Natural killer cell treated with Interleukin-12 subunit alpha and Interleukin-12 subunit beta and Interleukin-15 and Interleukin-18, amount 100 ng/mL, for 72 hours (primary cell): ENCODE data around the gene EPN2. TPM values are rescaled to one million over a fixed set of nuclear protein-coding genes. Genes with fewer than 3 reads are reported as not detected.

Experiments used
- ATAC-seq, 2 donors: fragments of 150-1000 bp; cut with Tn5 transposase in 1 of 2; sonication (Bioruptor Pico), chemical (Tn5 transposase) in 1 of 2; 2 replicates each; pipeline ENCODE4 v1.10.0; 2021
- DNase-seq: peaks from one replicate; pipeline ENCODE4 v3.0.0; 2022; ENCODE audit warnings: low spot score
- H3K27ac Mint-ChIP-seq, 2 donors: 1 replicate in 1 of 2; 2 replicates in 1 of 2; pipeline ENCODE4 v1.8.0; 2022; ENCODE audit warnings: mixed read lengths in 2 of 2, mild to moderate bottlenecking in 1 of 2, moderate library complexity in 1 of 2
- H3K27me3 Mint-ChIP-seq, 2 donors: 1 replicate in 1 of 2; 2 replicates in 1 of 2; pipeline ENCODE4 v1.8.0; 2022; ENCODE audit warnings: mixed read lengths in 2 of 2
- H3K36me3 Mint-ChIP-seq: one replicate; pipeline ENCODE4 v1.8.0; 2022; ENCODE audit warnings: mixed read lengths
- H3K4me1 Mint-ChIP-seq, 2 donors: 1 replicate in 1 of 2; 2 replicates in 1 of 2; pipeline ENCODE4 v1.8.0; 2022; ENCODE audit warnings: low read depth in 2 of 2, mixed read lengths in 2 of 2, mild to moderate bottlenecking in 1 of 2
- H3K4me3 Mint-ChIP-seq: one replicate; pipeline ENCODE4 v1.8.0; 2022; ENCODE audit warnings: mixed read lengths
- H3K9me3 Mint-ChIP-seq: 2 replicates; pipeline ENCODE4 v1.8.0; 2022; ENCODE audit warnings: mixed read lengths
- total RNA-seq, 2 donors: library from RNA; stranded (reverse); gene quantifications; one replicate each; pipeline ENCODE4 v1.2.3, GENCODE V29; 2022

EPN2 gene
- total RNA-seq, 2 donors from 2014 or later, result 1.5 to 20.3 TPM

- no peak for DNase-seq
- H3K4me1 Mint-ChIP-seq, result peaks cover 29 to 36% of the 10 kb centered on the region in 2 donors
- no peak overlapping the region for H3K27ac Mint-ChIP-seq
- no peak for ATAC-seq
- H3K36me3 Mint-ChIP-seq, result no peaks in the 10 kb centered on the region
- H3K27me3 Mint-ChIP-seq, result peaks cover 0 to 11% of the 10 kb centered on the region in 2 donors
- no peaks in the 10 kb centered on the region for H3K9me3 Mint-ChIP-seq
- no peak overlapping the region for H3K4me3 Mint-ChIP-seq
Measured at GRCh38 chr17:19308398-19308797, 71.2 kb downstream of the EPN2 start.

- peaks cover 0 to 14% of the 10 kb centered on the region in 2 donors for H3K27me3 Mint-ChIP-seq
- H3K4me1 Mint-ChIP-seq, result peaks cover 29 to 34% of the 10 kb centered on the region in 2 donors
- no peak overlapping the region for H3K4me3 Mint-ChIP-seq
- no peak overlapping the region for H3K27ac Mint-ChIP-seq
- DNase-seq (peak; percentile 31), ATAC-seq (no peak)
- H3K36me3 Mint-ChIP-seq, result no peaks in the 10 kb centered on the region
- no peaks in the 10 kb centered on the region for H3K9me3 Mint-ChIP-seq
Measured at GRCh38 chr17:19309701-19310100, 72.5 kb downstream of the EPN2 start.

GRCh38 chr17:19310151-19310550, 73.0 kb downstream of the EPN2 start:
- Mint-ChIP-seq H3K27ac (no peak overlapping the region), H3K4me3 (no peak overlapping the region), H3K27me3 (peaks cover 0 to 14% of the 10 kb centered on the region in 2 donors), H3K36me3 (no peaks in the 10 kb centered on the region), H3K9me3 (no peaks in the 10 kb centered on the region), H3K4me1 (peaks cover 27 to 32% of the 10 kb centered on the region in 2 donors)
- ATAC-seq, result no peak
- DNase-seq, result peak; percentile 55

GRCh38 chr17:19311016-19311415, 73.8 kb downstream of the EPN2 start:
- DNase-seq, result no peak
- peaks cover 0 to 14% of the 10 kb centered on the region in 2 donors for H3K27me3 Mint-ChIP-seq
- no peaks in the 10 kb centered on the region for H3K9me3 Mint-ChIP-seq

GRCh38 chr17:19311421-19312215, 74.5 kb downstream of the EPN2 start:
- peak overlapping the region; percentile 40 for H3K4me3 Mint-ChIP-seq
- peak overlapping the region in 1 of 2 donors; percentile 46 for H3K27ac Mint-ChIP-seq
- no peaks in the 10 kb centered on the region for H3K36me3 Mint-ChIP-seq
- peaks cover 0 to 9% of the 10 kb centered on the region in 2 donors for H3K27me3 Mint-ChIP-seq
- ATAC-seq (peak; percentile 73 to 87), DNase-seq (peak; percentile 51)
- peaks cover 12 to 17% of the 10 kb centered on the region in 2 donors for H3K4me1 Mint-ChIP-seq
- no peaks in the 10 kb centered on the region for H3K9me3 Mint-ChIP-seq

More at GRCh38 chr17:19311016-19311415, 73.8 kb downstream of the EPN2 start:
- Mint-ChIP-seq H3K27ac (no peak overlapping the region), H3K4me1 (peaks cover 18 to 23% of the 10 kb centered on the region in 2 donors), H3K36me3 (no peaks in the 10 kb centered on the region), H3K4me3 (no peak overlapping the region)
- no peak for ATAC-seq

GRCh38 chr17:19312406-19312805, 75.2 kb downstream of the EPN2 start:
- DNase-seq, result peak; percentile 48
- no peaks in the 10 kb centered on the region for H3K9me3 Mint-ChIP-seq
- H3K4me3 Mint-ChIP-seq, result peak overlapping the region; percentile 40
- no peak for ATAC-seq
- H3K27ac Mint-ChIP-seq, result peak overlapping the region in 1 of 2 donors; percentile 46
- H3K27me3 Mint-ChIP-seq, result peaks cover 0 to 8% of the 10 kb centered on the region in 2 donors
- H3K4me1 Mint-ChIP-seq, result peaks cover 8 to 14% of the 10 kb centered on the region in 2 donors
- no peaks in the 10 kb centered on the region for H3K36me3 Mint-ChIP-seq

- peak; percentile 58 for DNase-seq
- Mint-ChIP-seq H3K9me3 (no peaks in the 10 kb centered on the region), H3K36me3 (no peaks in the 10 kb centered on the region), H3K4me3 (no peak overlapping the region), H3K4me1 (peaks cover 8 to 14% of the 10 kb centered on the region in 2 donors), H3K27ac (no peak overlapping the region), H3K27me3 (peaks cover 0 to 5% of the 10 kb centered on the region in 2 donors)
- no peak for ATAC-seq
Measured at GRCh38 chr17:19313066-19313745, 76.0 kb downstream of the EPN2 start.

- ATAC-seq (no peak), DNase-seq (peak; percentile 56)
- H3K4me3 Mint-ChIP-seq, result no peak overlapping the region
- H3K27me3 Mint-ChIP-seq, result peaks cover 0 to 3% of the 10 kb centered on the region in 2 donors
- no peaks in the 10 kb centered on the region for H3K36me3 Mint-ChIP-seq
- H3K9me3 Mint-ChIP-seq, result no peaks in the 10 kb centered on the region
- H3K4me1 Mint-ChIP-seq, result peaks cover 8 to 14% of the 10 kb centered on the region in 2 donors
- H3K27ac Mint-ChIP-seq, result no peak overlapping the region
Measured at GRCh38 chr17:19313746-19314651, 76.8 kb downstream of the EPN2 start.

- no peak overlapping the region for H3K27ac Mint-ChIP-seq
- H3K27me3 Mint-ChIP-seq, result peaks cover 0 to 3% of the 10 kb centered on the region in 2 donors
- DNase-seq (peak; percentile 39), ATAC-seq (no peak)
- H3K36me3 Mint-ChIP-seq, result no peaks in the 10 kb centered on the region
- peaks cover 8 to 14% of the 10 kb centered on the region in 2 donors for H3K4me1 Mint-ChIP-seq
- no peak overlapping the region for H3K4me3 Mint-ChIP-seq
- no peaks in the 10 kb centered on the region for H3K9me3 Mint-ChIP-seq
Measured at GRCh38 chr17:19315104-19315503, 77.9 kb downstream of the EPN2 start.

- no peak overlapping the region for H3K4me3 Mint-ChIP-seq
- peaks cover 3 to 7% of the 10 kb centered on the region in 2 donors for H3K4me1 Mint-ChIP-seq
- no peak for ATAC-seq
- no peaks in the 10 kb centered on the region for H3K9me3 Mint-ChIP-seq
- no peaks in the 10 kb centered on the region for H3K36me3 Mint-ChIP-seq
- no peak overlapping the region for H3K27ac Mint-ChIP-seq
- peaks cover 0 to 7% of the 10 kb centered on the region in 2 donors for H3K27me3 Mint-ChIP-seq
- DNase-seq, result peak; percentile 22
Measured at GRCh38 chr17:19316761-19317358, 79.7 kb downstream of the EPN2 start.

- DNase-seq (peak; percentile 59), ATAC-seq (no peak)
- no peaks in the 10 kb centered on the region for H3K36me3 Mint-ChIP-seq
- no peaks in the 10 kb centered on the region for H3K9me3 Mint-ChIP-seq
- H3K4me3 Mint-ChIP-seq, result no peak overlapping the region
- H3K27ac Mint-ChIP-seq, result no peak overlapping the region
- peaks cover 0 to 2% of the 10 kb centered on the region in 2 donors for H3K4me1 Mint-ChIP-seq
- H3K27me3 Mint-ChIP-seq, result peaks cover 0 to 7% of the 10 kb centered on the region in 2 donors
Measured at GRCh38 chr17:19317359-19318095, 80.4 kb downstream of the EPN2 start.

- H3K27ac Mint-ChIP-seq, result no peak overlapping the region
- H3K27me3 Mint-ChIP-seq, result peaks cover 0 to 14% of the 10 kb centered on the region in 2 donors
- ATAC-seq (no peak), DNase-seq (no peak)
- H3K4me3 Mint-ChIP-seq, result no peak overlapping the region
- H3K9me3 Mint-ChIP-seq, result no peaks in the 10 kb centered on the region
- H3K4me1 Mint-ChIP-seq, result peaks cover 0 to 2% of the 10 kb centered on the region in 2 donors
- no peaks in the 10 kb centered on the region for H3K36me3 Mint-ChIP-seq
Measured at GRCh38 chr17:19318611-19319010, 81.4 kb downstream of the EPN2 start.
